ENCODE data around the gene LINGO3. TPM values are rescaled to one million over a fixed set of nuclear protein-coding genes. Genes with fewer than 3 reads are reported as not detected.

Gene LINGO3
- total RNA-seq, 6 experiments from 2014 or later, result not detected

DNA sequence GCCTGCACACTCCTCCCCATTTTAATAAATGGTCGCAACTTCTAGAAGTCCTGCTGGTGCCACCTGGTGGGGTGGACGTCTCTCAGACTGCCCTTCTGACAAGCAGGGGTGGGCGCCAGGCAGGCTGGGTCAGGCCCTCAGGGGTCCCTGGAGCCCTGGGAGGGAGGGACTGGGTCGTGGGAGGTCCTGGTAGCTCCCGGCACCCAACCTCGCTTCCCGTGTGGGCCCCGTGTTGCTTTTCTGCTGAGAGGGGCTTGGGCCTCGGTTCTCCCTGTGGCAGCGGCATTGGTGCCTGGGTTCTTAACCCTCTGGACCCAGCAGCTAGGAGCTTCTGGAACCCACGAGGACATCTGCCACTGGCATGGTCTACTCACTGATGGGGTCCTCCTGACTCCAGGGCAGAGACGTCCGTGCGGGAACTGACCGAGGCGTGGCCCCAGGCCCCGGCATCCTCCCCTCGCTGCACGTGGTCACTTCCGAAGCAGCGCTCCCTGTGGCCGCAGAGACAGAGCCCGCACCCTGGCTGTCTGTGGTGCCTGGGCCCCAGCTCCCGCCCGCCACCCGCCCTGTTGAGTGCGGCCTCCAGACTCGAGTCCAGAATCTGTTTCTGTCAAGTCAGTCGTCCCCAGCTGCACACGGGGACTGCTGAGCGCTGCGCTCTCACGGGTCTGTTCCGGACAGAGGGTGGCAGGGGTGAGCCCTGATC lies 46.1 kb upstream of the LINGO3 start:
- Histone ChIP-seq H3K27ac (no peak overlapping the region), H3K9me3 (no peaks in the 10 kb centered on the region), H3K27me3 (no peaks in the 10 kb centered on the region), H3K4me1 (no peaks in the 10 kb centered on the region), H3K4me3 (no peak overlapping the region), H3K36me3 (peaks cover 0 to 7% (median 0%) of the 10 kb centered on the region in 4 donors)
- intact Hi-C loops (cut with DNase I), result no loop called here
- TF ChIP-seq, protein P1, sequence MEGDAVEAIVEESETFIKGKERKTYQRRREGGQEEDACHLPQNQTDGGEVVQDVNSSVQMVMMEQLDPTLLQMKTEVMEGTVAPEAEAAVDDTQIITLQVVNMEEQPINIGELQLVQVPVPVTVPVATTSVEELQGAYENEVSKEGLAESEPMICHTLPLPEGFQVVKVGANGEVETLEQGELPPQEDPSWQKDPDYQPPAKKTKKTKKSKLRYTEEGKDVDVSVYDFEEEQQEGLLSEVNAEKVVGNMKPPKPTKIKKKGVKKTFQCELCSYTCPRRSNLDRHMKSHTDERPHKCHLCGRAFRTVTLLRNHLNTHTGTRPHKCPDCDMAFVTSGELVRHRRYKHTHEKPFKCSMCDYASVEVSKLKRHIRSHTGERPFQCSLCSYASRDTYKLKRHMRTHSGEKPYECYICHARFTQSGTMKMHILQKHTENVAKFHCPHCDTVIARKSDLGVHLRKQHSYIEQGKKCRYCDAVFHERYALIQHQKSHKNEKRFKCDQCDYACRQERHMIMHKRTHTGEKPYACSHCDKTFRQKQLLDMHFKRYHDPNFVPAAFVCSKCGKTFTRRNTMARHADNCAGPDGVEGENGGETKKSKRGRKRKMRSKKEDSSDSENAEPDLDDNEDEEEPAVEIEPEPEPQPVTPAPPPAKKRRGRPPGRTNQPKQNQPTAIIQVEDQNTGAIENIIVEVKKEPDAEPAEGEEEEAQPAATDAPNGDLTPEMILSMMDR (IDR thresholded peaks at IDR 0.05), result no peak
- no peak for TF ChIP-seq POLR2A (IDR thresholded peaks at IDR 0.05)
- DNase-seq, result no peak
- WGBS (ENCODE audit: insufficient coverage, low coverage, low lambda C conversion rate, missing lambda C conversion rate), result no CpG with 5 or more reads among the region's 34 CpGs
- no peak for ATAC-seq

DNA sequence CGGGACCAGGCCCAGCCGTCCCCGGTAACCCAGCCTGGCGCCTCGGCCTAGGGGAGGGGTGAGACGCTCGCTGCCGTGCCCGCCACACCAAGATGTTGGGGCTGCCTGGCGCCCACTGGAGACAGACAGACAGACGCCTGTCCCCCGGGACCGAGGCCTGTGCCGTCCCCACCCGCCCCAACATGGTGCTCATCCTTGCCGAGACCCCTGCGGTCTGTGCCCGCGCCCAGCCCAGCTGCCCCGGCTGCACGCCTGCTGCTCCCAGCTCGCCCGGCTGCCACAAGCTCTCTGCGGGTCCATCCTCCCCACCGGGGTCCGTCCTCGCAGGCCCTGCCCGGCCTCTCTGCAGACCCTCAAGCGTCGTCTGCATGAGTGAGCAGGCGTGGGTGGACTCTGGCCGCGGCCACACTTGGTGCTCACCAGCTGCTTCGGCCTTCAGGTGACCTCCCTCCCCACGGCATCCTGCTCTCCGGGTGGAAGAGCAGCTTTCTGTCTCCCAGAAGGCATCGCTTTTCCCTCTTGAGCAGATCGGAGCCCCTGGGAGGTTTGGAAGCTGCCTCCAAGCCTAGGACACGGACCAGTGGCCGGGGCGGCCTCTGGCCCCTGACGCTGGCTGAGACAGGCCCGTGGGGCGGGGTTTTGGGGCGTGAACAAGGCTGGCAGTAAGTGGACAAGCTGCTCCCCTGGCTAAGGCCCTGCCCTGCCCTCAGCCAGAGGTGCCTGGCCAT lies 45.4 kb upstream of the LINGO3 start:
- no peaks in the 10 kb centered on the region for H3K9me3 ChIP-seq
- TF ChIP-seq, protein P1 (IDR thresholded peaks at IDR 0.05), result no peak
- no peak for TF ChIP-seq POLR2A (IDR thresholded peaks at IDR 0.05)
- no peak overlapping the region for H3K4me3 ChIP-seq
- H3K27ac ChIP-seq, result no peak overlapping the region
- peaks cover 0 to 7% (median 0%) of the 10 kb centered on the region in 4 donors for H3K36me3 ChIP-seq
- no peak for DNase-seq
- H3K4me1 ChIP-seq, result no peaks in the 10 kb centered on the region
- ATAC-seq, result no peak
- WGBS (ENCODE audit: insufficient coverage, low coverage, low lambda C conversion rate, missing lambda C conversion rate), result 40% methylated on average over 2 of the region's 45 CpGs
- intact Hi-C loops (cut with DNase I), result no loop called here
- no peaks in the 10 kb centered on the region for H3K27me3 ChIP-seq

DNA sequence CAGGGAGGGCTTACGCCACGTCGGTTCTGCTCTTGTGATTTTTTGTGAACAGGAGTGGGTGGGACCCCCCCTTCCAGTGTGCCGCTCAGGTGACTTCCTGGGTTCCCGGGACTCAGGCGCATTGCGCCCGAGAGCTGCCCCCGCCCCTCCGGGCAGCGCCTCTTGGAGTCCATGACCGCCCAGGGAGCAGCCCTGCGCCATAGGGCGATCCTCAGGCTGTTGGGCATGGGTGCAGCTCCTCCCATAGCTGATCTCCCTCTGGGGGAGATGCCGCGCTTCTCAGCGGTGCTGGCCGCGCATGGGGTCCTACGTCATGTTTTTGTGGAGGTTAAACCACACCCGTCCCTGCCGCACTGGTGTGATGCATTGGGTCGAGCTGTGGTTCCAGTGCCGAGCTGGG lies 44.2 kb upstream of the LINGO3 start:
- intact Hi-C loops (cut with DNase I), result no loop called here
- peaks cover 0 to 7% (median 0%) of the 10 kb centered on the region in 4 donors for H3K36me3 ChIP-seq
- no peaks in the 10 kb centered on the region for H3K4me1 ChIP-seq
- no peak for DNase-seq
- H3K27me3 ChIP-seq, result no peaks in the 10 kb centered on the region
- H3K27ac ChIP-seq, result no peak overlapping the region
- no CpG with 5 or more reads among the region's 24 CpGs for WGBS (ENCODE audit: insufficient coverage, low coverage, low lambda C conversion rate, missing lambda C conversion rate)
- no peaks in the 10 kb centered on the region for H3K9me3 ChIP-seq
- TF ChIP-seq POLR2A (IDR thresholded peaks at IDR 0.05), result no peak
- TF ChIP-seq, protein P1 (IDR thresholded peaks at IDR 0.05), result no peak
- H3K4me3 ChIP-seq, result no peak overlapping the region
- peak in 1 of 4 donors; percentile 11 for ATAC-seq

DNA sequence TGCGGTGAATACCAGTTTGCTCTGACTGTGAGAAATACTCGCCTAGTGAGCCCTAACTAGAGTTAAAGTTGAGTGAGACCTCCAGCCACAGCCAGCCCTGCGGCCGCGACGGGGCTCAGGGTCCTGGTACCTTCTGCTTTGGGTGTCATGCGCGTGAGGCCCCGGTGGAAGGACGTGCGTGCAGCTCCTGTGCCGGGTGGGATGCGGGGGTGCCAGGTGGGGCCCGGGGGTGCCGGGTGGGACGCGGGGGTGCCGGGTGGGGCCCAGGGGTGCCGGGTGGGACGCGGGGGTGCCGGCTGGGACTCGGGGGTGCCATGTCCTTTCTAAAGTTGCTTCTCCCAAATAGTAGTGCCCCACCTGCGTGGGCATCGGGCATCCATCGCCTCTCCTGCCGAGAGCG lies 43.6 kb upstream of the LINGO3 start:
- intact Hi-C loops (cut with DNase I), result no loop called here
- Histone ChIP-seq H3K36me3 (peaks cover 0 to 9% (median 0%) of the 10 kb centered on the region in 4 donors), H3K9me3 (no peaks in the 10 kb centered on the region), H3K4me3 (no peak overlapping the region), H3K27me3 (no peaks in the 10 kb centered on the region), H3K27ac (no peak overlapping the region), H3K4me1 (no peaks in the 10 kb centered on the region)
- WGBS (ENCODE audit: insufficient coverage, low coverage, low lambda C conversion rate, missing lambda C conversion rate), result no CpG with 5 or more reads among the region's 28 CpGs
- ATAC-seq, result no peak
- TF ChIP-seq POLR2A (IDR thresholded peaks at IDR 0.05), result no peak
- TF ChIP-seq, protein P1 (IDR thresholded peaks at IDR 0.05), result no peak
- DNase-seq, result peak in 1 of 3 donors; percentile 37
